Left lobe of liver (tissue), 2 donors: Measurements from ENCODE around the gene P2RY1. TPM values are rescaled to one million over a fixed set of nuclear protein-coding genes. Genes with fewer than 3 reads are reported as not detected.

Experiments
- ATAC-seq: fragments of 200-7000 bp; cut with Tn5 transposase; one replicate; pipeline ENCODE4 v1.9.1; 2020; ENCODE audit warnings: mild to moderate bottlenecking, moderate library complexity
- DNase-seq: peaks from one replicate; pipeline ENCODE4 v3.0.0-alpha.2; 2020; ENCODE audit warnings: low spot score
- total RNA-seq: library from RNA; stranded (reverse); gene quantifications from one replicate; pipeline ENCODE4 v1.2.1, GENCODE V29; 2021
- donor health status: DM: no; HTN: no; CAD: no; lungs with moderate emphysema.
- donor health status: DM: no; HTN: yes; CAD: no.

P2RY1 gene, protein sequence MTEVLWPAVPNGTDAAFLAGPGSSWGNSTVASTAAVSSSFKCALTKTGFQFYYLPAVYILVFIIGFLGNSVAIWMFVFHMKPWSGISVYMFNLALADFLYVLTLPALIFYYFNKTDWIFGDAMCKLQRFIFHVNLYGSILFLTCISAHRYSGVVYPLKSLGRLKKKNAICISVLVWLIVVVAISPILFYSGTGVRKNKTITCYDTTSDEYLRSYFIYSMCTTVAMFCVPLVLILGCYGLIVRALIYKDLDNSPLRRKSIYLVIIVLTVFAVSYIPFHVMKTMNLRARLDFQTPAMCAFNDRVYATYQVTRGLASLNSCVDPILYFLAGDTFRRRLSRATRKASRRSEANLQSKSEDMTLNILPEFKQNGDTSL
- 1.1 TPM for total RNA-seq

DNA sequence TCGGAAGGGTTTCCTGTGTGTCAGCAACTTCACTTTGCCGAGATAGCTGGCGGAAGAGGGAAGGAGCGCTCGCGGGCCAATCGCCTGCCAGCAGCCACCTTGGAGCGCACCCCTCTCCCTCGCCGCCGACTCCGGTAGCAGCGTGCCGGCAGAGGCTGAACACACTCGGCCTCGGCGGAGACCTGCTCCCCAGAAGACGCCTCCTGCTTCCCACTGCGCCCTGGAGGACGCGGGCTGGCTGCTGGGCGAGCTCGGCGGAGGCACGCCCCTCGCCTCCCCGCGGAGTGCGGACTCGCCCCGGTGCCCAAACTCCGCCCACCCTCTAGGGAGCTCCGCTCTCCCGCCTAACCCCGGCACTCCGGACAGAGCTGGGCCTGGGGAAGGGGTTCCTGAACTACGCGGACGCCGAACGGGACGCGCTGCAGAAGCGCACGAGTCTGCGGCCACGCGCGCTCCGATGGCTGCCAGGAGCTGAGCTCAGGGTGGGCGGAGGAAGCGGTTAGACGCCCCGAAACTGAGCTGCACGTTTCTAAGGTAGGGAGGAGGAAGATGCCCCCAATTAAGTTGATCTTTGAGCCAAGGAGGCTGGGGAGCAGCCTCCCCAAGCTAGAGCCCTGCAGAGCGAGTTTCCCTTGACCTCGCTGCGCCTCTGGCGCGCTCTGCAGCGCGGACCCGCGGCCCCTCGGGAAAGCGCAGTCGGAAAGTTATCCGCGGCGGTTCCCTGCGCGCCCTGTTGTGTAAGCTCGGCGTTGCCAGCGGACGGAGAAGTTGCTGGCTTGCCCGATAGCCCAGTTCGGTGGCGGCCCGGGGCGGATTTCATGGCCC lies at the start of gene P2RY1:
Gene P2RY1, plus strand, starts transcription at position 356 of the 825 bp plus-strand sequence. CDS start 652 bp downstream, outside the sequence.
- DNase-seq, result peak; percentile 57
- peak; percentile 87 for ATAC-seq

DNA sequence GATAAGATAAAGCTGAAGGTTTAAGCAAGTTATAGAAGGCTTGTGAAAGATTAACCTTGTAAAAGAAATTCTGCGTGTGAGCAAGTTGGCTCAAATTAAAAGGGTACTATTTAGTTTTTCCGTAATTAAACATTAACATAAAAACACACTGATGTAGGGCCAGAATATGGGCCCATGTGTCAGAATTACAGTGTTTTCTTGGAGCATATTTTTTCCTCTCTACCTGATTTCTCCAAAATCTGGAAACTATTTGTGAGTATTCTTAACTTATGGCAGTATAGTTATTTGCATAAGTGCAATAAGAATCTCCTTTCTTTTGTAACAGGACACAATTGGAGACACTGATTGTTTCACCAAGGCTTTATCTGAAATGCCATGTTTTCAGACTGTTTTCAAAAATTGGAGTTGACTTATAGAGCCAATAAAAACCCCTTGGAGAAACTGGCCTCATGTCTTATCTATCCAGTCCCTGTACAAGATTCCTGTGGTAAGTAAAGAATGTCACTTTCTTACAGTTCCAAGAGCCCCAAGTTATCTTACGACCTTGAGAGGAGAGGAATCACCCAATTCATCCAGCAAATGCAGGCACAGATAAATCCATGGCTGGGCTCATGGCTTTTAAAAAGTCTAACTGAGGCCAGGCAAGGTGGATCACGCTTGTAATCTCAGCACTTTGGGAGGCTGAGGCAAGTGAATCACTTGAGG lies 47.8 kb upstream of the P2RY1 start:
- ATAC-seq, result no peak

DNA sequence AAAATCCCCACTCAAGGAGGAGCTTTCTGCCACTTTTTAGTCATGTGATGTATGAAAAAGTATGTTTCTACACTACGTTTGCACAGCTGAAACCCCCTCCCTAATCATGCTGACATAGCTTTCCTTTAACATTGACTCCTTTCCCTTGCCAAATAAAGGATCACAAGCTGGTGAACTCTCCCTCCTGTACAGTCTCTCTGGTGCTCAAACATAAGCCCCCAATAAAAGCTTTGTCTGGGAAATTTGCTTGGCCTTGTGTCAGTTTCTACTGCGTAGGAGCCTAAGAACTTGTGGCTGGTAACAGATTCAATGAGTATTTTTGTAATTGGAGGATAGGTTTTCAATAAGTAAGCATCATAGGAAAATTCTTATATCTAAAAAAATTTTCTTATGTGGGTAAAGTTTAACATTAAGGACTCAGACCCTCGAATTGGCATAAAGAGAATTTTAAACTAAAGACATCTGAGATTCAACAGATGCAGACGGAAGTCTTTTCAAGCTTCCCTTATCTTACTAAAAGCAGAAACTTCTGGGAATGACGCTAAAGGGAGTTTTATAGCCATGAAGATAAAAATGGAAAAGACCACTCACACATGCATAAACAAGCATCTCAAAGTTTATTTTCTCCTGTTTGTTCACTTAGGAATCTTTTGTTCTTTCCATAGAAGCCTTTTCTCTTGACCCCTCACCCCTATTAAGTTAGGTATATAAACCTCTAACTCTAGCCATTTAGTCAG lies 44.1 kb upstream of the P2RY1 start:
- ATAC-seq (no peak), DNase-seq (no peak)

More for the DNA sequence above, 47.8 kb upstream of the P2RY1 start:
- DNase-seq, result no peak

DNA sequence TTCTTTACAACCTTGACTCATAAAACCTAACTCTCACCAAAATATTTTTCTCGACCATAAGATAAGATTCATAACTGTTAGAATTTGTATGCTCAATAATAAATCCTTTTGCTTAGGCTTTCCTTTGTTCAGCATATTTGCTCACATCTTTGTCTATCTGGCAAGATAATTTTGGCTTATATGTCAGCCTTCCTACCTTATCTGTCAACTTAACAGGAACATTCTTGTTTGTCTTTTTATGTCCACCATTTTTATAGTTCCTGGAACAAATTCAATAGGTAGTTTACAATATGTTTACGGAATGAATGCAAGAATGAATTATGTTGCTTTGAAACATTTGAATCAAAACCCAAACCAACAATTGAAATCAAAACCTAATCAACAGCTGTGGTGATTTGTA lies 41.0 kb upstream of the P2RY1 start:
- no peak for ATAC-seq
- no peak for DNase-seq

DNA sequence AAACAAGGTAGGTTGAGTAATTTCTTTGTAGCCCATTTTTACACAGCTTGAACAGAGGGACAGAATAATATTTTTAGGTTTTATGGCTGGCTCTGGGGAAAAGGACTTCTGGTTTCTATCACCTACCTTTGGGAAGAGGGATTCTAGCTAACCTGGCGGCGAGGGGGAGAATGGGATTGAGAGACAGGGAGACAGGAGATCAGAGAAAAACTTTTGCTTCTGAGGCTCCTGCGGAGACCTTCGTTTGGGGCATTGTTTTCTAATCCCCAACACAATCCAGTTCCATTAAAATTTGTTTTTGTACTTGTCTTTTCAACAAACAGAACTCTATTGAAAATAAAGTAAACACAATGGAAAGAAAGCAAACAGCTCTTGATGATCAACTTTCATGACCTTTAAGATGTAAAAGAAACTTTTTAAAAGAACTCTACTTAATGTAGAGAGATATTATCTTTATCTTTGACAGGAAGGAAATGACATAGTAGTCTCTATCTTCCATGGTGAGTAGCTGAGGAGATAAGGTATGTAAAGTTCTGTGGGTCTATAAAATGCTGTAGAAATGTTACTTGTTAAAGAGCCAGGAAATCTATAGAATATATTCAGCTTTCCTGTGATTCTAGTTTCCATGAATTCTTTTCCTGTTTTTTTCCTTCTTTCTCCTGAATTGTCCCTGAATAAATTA lies 37.0 kb upstream of the P2RY1 start:
- no peak for DNase-seq
- ATAC-seq, result no peak

DNA sequence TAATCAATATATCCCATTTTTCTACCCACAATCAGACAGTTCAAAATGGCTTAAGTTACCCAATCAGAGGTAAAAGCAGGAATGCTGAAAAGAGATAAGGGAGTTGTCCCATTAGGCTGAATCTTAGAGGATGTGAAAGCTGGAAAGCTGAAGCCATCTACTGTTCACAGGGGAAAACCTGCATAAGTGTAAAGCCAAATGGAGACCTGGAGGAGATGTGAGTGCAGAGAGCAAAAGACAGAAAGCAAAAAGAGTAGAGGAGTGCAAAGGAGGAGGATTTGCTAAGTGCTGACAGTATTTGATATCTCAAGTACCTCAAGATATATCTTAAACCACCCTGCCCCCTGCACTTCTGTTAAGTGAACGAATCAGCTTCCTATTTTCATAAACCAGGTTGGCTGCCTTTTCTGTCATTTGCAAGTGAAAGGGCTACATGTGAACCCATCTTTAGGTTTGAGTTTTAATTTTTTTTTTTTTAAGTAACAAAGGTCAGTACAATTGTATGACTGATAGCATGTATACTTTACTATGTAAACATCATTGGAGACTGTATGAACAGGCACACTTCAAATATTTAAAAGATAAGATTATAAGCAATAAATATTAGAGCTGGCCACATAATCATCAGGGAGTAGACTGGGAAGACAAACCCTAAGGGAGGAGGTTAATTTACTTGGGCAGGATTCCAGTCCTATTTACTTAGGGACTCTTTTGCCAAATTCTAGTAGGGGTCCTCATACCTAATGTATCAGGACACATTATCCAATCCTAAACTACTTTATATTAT lies 22.8 kb upstream of the P2RY1 start:
- no peak for ATAC-seq
- DNase-seq, result no peak

DNA sequence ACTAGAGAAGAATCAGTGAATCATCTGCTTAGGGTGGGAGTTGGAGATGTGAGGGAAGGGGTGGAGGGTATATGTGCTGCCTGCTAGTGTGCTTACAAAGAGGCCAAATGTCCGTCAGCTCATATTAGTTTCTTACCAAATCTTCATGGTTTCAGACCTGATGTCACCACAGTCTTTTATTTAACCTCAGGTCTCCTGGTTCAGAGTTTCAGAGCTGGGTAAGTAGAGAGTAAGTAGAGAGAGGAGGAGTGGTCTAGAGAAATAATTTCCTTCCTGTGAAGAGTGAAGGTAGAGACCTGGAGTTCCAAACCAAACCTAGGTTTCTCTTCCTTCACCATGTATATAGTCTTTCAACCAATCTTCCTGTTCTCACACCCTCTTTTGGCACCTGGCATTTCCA lies 17.5 kb upstream of the P2RY1 start:
- no peak for DNase-seq
- ATAC-seq, result no peak

DNA sequence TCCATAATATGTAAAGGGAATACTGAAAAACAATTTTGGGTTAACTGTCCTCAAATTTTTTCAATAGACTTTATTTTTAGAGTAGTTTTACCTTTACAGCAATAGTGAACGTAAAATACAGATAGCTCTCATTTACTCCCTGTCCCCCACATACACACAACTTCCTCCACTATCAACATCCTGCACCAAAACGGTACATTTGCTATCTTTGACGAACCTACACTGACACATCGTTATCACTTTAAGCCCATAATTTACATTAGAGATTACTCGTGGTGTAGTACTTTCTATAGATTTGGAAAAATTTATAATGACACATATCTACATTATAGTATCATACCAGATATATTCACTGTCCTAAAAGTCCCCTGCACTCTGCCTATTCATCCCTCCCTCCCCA lies 16.9 kb upstream of the P2RY1 start:
- DNase-seq (no peak), ATAC-seq (no peak)

DNA sequence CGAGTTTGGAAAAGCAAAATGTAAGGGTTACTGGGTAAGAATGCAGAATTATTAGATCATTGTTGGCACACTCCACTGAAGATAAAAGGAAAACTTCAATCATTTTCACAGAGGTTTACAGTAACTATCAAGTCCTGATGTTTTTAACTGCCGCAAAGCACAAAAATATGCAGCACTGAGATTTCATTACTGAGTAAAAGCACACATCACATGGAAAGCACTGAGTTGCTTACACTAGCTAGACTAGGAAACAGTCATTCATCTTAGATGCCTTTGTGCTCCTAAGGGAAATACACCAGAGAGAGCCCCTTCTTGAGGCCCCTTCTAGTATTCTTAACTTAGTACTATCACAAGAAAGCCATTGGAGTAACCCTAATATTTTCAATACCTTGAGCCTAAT lies 11.8 kb upstream of the P2RY1 start:
- ATAC-seq (no peak), DNase-seq (no peak)

DNA sequence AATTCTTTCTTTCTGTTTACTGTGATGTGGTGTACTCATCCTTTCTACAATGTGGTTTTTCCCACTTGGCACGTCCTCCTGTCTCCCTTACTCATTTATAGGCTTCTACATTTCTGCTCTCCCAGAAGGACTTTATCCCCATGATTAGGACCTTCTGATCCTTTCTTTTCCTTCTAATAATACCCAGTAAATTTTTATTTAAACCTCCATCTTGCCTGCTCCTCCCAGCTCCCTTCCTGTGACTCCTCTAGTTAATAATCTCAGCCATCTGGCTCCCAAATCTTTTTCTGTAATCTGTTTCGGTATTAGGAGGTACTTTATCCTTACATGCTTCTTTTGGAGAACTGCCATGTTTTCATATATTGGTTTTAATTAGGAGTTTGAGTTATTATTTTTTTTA lies 11.2 kb upstream of the P2RY1 start:
- ATAC-seq (no peak), DNase-seq (no peak)

DNA sequence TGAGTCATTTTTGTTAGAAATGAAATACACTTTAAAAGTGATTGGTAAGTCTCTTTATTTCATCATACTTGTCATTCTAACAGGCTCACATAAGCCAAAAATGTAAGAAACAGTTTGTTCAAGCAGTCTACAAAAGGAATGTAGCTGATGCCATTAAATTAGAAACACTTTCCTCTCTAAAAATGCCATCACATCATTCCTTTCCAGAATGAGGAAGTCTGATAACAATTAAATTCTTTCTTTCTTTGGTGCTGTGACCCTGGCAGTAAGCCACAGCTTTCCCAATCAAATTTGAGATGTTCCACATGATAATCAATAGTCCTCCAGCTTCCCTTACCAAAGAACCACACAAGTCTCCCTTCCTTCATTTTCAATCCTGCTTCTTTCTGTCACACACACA lies 9.4 kb upstream of the P2RY1 start:
- ATAC-seq (no peak), DNase-seq (no peak)

DNA sequence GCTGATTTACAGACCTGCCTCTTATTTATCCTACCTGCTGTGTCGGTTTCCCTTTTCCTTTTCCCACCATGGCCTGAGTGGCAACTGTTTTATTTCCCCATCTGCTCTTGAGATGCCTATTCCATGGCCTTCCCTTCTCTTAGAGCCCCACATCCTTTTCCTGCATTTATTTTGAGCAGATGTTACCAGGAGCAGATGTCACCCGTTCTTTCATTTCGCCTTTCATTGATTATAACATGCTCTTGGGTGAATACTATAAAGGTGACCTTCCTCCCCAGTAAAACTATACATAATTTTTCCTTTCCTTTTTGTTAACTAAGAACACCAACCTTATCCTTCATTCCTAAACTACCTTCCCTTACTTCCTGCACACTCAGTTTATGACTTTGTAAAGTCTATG lies 8.5 kb upstream of the P2RY1 start:
- ATAC-seq, result no peak

DNA sequence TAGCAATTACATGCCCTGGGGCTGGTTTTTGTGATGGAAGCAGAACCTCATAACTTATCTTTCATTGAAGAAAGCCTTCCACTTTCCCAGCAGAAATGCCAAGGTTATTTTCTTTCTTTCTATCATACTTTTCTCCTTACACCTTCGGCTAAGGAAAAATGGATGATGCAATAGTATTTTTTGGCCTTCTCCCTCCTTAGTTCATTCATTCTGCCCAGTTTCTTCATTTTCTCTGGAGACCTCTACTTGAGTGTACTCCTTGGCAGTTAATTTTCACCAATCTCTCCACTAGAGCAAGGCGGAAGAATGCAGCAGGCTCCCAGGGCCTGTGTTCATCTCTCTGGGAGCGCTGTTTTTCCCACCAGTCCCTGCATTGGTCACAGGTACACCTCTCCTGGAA lies 7.6 kb upstream of the P2RY1 start:
- ATAC-seq (no peak), DNase-seq (no peak)

More for the DNA sequence above, 8.5 kb upstream of the P2RY1 start:
- DNase-seq, result no peak

DNA sequence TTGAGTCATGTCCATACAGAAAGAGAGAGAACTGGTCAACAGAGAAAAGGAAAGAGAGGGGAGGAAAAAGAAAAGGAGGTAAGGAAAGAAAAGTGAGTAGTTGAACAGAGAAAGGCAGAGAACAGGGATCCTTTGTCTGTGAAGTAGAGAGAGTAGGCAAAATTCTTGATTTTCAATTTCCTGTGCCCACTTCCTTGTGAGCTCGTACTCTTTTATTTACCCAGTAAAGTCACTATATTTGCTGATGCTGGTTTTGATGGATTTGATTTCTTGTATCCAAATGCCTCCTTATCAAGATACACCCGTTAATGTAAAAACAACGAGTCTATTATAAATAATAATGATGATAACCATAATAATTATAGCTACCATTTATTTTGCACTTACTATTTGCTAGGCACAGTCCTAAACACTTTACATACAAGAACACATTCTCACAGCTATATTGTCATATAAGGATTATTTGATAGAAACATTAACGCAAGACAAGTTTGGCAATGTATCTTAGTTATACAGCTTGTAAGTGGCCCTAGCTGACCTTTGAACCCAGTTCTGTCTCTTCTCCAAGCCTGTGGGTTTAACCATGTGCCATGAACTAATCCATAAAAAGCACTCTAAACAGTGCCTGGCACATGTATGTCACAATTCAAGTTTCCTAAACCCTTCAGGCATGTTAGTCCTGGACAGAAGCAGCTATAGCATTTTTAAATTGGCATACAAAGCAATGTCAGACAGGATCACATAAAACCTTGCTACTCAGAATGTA lies 6.7 kb upstream of the P2RY1 start:
- ATAC-seq (no peak), DNase-seq (no peak)

DNA sequence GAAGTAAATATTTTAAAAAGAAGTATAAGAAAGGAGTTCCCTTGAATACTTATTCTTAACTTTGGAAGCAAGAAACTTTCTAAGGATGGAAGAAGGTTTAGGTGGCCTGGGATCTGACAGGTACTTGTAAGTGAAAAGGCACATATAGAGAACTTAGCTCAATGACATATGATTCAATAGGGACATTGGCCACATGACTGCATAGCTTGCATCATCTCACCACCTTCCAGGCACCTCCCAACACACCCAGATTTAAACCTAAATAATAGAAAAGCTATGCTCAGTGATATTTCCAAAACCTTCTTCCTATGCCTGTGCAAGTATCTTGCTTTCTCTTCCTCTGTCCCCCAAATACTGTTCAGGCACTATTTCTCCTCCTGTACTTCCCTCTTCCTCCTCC lies 4.7 kb upstream of the P2RY1 start:
- no peak for ATAC-seq
- DNase-seq, result no peak

DNA sequence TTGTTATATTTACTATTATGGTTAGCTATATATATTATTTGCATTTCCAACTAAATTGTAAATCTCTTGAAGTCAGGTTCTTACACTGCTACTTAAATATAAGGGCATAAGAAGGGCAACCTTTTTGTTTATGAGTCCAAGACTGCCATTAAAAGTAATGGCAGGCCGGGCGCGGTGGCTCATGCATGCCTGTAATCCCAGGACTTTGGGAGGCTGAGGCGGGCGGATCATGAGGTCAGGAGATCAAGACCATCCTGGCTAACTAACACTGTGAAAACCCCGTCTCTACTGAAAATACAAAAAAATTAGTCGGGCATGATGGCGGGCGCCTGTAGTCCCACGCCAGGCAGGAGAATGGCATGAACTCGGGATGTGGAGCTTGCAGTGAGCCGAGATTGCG lies 2.9 kb upstream of the P2RY1 start:
- DNase-seq (no peak), ATAC-seq (no peak)

DNA sequence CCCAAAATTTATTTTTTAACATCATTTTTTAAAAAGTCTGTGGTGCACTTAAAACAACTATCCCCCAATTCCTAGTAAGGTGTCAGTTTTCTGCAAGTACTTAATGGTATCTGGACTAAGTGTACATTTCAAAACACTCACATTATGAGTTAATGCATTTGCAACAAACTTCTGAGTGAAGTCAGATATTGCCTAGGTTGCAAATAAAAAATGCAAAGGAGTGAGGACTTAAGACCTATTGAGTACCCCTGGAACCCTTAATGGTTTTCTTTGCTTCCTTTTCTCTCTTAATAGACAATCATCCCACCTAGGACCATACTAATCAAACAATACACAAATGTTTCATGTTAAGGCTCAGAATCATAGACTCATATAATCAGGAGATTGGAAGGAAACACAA lies 1.8 kb upstream of the P2RY1 start:
- no peak for ATAC-seq
- no peak for DNase-seq

DNA sequence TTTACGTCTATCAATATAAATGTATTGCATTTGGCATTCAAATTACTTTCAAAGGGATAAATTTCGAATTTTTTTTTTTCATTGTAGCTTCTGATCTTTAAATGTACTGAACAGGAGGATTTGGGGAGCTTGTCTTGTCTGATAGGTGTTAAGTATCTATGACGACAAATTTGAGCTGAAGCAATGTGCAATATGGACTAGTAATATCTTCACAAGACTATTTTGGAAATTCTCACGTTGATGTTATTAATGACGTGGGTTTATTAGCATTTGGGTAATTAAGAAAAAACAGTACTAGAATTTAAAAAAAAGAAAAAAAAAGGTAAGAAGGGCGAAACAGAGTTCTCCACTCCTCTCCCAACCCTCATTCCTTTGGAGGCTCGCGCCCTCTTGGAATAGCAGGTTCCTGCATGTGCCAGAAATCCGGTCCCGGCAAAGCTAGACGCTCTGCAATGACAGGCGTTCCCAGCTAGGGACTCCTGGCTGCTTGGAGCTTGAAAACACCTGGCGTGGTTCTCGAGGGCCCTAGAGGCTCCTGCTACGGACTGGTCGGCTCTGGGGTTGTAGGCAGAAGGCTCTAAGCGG lies 648 bp upstream of the P2RY1 start:
- ATAC-seq, result no peak
- DNase-seq, result no peak
